Germinal center (tissue), 1 donor: Measurements from ENCODE around the gene BCL11B.
"Not testable (repeated sequence)": the region's sequence is repeated elsewhere in the genome, so short reads cannot be mapped to it uniquely, and the experiment has no call there.

Experiments used
- DNase-seq: peaks from one replicate; pipeline ENCODE4 v3.0.0; 2012; ENCODE audit warnings: mixed read lengths, low spot score

Gene BCL11B

DNA sequence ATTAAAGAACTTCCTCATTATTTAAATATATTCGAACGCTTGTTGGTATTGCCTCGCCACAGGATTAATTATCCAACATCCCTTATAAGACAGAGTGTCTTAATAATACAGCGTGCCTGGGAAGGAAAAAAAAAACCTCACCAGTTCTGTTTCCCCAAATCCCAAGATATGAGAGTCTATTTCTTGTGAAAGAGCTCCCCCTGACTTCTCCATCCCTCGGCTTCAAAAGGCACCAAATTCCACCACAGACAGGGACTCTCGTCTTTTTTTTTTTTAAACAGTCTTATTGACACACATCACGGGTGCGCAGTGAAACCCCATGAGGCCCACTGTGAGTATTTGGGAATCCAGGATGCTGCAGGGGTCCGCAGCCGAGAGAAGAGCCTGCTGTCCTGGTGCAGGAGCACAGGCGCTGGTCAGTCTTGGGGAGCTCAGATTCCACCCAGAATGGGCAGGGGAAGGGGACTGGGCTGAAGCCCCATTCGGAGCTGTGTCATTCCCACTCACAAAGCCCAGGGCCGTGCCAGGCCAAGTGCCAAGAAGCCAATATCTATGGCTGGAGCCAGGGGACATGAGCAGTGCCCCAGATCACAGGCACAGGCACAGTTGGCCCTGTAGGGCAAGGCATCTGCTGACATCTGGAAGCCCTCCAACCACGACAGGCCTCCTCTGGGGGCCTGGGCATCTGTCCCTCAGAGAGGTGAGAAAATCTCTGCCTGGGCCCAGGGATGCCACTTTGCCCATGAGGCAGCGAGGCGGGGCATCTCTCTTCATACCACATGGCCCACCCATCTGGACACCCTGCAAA is 71.9 kb downstream of the BCL11B start:
- DNase-seq: no peak

DNA sequence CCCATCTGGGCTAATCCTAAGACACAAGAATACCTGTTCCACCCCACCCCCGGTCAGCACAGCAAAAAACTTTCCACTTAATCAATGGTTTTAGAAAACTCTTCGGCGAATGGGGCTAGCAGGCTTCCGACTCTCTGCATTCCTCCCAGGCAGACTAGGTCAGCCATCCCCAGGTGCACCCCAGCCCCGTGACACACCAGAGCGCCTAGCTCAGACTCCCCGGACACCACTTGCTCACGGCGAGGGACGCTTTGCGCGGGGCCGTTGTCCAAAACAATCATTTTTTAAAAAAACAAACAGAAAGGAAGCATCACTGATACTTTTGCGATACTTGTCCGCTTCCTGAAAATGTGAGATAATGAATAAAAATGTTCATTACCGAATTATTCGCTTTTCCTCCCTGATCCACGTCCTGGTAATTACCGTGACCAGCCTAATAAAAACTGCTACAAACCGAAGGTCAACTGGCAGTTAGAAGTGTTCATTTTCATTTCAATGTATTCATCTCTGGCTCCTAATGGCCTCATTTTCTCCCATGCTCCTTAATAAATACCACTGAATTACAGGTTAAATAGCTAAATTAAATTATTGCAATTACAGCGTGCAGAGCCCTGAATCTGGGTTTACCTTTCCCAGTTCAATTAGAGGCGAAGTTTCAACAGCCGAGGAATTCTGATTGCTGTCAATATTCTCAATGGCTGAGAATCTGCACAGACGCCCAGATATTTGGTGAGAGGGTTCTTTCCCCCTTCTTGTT is 73.1 kb downstream of the BCL11B start:
- DNase-seq: no peak

DNA sequence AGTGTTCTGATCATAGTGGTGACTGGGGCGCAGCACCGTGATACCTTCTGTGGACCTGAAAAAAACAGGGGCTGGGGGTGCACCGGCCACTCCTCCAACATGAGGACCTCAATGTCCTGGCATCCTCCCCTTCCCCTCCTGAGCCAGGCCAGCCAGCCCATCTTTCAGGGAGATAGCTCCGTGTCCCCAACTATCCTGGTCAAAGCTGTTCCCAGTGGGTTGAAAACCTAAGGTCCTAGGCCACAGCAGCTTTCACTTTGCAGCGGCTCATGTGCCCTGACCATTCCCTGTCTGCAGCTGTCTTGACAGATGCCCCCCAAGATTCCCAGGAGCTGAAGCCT is 75.7 kb downstream of the BCL11B start:
- no peak for DNase-seq

DNA sequence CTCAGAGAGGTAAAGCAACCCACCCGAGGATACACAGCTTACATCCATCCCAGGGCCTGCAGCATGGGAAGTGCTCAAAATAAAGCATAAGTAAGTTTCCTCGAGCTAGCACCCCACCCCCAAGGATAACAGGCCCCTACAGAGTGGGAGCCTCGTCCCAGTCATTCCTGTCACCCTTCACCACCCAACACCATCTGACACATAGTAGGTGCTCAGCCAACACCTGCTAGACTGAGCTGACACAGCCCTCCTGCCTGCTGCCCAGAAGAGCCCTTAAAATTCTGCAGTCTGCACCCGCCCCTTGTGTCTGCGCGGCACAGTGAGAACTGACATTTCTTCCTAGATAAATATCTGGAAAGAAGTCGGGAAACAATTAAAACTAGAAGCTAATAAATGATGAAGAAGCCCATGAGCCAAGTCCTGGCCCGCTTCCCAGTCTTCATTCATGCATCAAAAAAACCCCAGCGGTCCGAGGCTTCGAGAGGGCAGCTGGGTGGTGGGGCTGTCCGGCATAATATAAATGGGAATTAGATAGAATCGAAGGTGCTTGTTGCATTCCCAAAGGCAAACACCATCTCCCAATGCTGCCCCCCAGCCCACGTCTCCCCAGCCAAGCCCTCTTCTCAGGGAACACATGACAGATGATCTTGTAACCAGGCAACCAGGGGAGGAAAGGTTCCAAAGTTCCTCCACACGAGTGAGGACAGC is 76.2 kb downstream of the BCL11B start:
- DNase-seq: no peak

DNA sequence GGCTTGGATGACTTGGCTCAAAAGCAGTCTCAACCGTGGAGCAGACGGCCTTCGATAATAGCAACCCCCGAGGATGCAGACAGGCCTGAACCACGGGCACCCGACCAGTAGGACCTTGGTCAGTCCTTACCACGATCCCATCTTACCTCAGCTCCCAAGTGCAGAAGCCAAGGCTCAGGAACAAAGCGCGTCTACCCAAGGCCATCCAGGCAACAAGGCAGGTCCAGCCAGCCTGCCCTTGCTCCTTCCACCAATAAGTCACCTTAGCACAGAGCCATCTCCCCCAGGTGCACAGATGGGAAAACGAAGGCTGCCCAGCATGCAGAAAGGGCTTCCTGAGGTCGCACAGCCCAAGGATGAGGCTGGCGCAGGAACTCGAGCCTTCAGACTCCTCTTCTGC is 77.3 kb downstream of the BCL11B start:
- DNase-seq: no peak

DNA sequence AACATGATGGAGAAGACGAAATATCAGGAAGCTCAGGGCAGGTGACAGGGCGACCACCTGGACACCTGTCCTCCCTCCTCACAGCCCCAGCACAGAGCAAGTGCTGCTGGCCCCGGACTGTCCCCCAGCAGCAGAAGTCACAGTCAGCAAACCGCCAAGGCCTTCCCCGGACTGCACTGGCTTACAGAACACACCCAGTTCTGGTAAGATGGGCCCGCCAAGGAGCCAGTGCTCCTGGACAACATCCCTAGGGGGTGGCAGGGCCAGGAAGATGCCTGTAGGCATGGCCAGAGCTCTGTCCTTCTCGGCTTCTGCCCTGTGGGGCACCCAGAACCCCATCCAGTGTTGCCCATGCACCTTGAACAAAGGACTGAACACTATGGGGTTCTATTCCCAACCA is 77.9 kb downstream of the BCL11B start:
- DNase-seq: no peak

DNA sequence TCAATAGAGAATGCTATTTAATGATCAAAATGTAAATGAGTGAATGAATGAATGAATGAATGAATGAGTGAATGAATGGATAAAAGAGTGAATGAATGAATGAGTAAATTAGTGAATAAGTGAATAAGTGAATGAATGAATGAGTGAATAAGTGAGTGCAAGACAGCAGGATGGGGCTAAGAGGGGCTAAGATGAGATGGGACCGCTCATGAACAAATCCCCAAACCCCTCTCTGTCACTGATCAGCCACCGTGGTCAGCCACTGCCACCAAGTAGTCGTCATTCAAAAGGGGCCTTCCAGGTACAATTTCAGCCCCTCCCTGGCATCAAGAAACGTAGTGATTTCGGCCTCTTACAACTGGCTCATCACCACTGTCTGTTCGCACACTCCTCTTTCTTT is 79.2 kb downstream of the BCL11B start:
- no peak for DNase-seq

DNA sequence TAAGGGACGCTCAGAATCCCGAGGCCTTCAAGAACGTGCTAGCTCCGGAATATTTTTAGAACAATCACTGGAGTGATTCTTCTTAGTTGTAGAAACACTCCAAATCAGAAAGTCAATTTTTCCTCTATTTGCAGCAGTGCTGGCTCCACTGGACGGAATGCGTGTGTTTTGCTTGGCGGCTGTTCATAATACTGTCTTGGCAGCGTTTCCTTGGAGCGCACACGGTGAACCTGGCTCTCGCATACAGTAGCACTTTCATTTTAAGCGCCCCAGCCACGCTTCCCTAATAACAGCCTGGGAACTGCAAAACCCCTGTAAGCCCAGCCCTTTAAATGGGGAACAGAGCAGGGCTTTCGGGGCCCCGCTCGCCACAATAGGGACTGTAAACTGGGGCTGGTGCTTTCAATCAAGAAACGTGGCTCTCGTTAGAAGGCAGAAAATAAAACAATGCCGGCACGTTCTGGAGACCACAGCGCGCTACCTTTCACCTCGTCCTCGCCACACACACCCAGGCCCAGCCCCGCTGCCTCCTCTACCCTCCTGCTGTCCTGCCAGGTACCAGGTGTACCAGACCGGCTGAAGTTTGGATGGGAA is 79.9 kb downstream of the BCL11B start:
- DNase-seq: no peak

DNA sequence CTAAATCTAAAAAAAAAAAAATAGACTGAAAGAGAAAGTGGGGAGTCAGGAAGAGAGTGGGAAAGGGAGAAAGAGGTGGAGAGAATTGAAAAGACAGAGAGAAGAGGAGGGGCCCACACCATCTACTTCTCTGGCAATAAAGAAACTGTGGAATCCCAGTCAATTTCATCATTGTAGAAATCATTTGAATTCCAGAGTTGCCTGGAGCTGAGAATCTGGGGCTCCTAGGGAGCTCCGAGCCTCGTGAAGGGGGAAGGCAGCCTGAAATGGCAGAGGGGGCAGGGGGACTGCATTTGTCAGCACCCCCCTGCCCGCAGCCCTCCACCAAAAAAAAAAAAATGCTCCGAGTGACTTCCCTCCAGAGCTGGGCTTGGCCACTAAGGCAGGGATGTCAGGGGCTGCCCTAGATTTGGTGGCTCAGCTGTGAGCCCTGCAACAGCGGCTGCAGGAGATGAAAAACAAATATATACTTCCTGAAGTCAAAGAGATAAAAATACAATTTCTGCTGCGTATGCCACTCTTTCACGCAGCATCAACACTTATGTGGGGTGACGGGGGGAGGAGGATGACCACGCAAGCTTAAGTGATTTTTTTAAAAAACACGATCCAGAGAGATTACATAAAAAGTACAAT is 80.5 kb downstream of the BCL11B start:
- no peak for DNase-seq

DNA sequence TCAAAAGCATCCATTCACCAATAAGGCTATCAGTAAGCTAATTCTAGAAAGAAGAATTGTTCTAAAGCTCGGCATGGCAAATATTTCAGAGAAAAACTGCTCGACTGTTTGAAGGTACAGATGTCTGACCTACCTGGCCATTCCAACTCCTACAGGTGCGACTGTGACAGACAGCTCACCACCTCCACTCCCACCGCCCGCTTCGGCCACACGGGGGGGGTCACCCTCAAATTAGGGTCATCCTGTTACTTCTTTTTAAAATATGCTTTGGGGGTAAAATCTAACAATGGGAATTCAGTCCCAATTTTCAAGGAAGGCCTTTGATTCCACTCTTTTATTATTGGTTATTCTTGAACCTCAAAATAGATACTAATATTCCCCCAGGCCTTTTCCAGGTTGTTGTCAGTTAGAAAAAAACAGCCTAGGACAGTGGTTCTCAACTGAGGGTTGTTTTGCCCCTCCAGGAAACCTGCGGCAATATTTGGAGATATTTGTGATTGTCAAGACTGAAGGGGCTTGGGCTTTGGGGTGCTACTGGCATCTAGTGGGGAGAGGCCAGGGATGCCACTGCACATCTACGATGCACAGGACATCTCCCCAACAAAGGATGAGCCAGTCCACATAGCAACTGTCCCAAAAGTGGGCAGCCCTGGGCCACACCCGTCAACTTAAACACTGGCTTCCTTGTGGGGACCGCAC is 81.2 kb downstream of the BCL11B start:
- DNase-seq: no peak

DNA sequence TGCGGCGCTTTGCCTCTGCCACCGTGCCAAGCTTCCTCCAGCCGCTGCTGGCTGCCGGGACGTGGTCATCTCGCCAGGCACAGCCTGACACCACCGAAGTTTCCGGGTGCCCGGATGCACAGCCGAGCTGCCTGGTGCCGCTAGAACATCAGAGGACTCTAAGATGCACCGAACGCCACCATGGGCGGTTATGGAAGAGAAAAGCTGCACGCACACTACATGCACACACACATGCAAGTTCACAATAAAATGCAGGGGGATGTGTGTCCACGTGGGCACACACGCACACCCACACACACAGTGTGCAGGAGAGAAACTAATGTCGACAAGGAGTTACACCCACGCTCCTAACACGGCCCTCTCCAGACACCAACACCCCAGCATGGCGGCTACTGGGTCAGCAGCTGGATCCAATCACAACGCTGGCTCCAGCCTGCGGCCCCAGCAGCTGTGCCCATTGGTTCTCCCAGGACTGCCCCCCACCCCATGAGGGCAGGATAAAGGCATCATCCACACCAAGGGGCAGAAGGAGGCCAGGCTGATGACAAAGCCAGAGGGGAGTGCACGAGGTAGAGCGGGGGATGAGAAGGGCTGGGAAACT is 82.7 kb downstream of the BCL11B start:
- no peak for DNase-seq

DNA sequence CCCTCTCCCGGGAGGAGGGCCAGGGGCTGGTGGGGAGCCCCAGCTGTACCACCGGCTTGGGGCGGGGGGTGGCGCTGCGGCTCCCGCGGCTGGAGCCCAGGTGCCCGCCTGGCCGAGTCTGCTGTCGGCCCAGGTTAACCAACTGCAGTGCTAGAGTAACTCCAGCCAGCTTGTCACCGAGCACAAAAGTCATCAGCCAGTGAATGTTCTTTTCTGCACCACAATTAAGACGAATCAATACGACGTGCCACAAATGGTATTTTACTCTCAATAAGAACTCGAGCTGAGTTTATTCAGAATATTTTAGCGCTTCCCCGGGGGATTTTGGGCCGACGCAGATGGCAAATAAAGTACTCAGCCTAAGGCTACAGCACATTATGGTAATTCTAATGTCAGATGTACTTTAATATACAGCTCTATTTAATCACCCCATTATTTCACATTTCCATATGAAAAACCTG is 83.2 kb downstream of the BCL11B start:
- DNase-seq: no peak

DNA sequence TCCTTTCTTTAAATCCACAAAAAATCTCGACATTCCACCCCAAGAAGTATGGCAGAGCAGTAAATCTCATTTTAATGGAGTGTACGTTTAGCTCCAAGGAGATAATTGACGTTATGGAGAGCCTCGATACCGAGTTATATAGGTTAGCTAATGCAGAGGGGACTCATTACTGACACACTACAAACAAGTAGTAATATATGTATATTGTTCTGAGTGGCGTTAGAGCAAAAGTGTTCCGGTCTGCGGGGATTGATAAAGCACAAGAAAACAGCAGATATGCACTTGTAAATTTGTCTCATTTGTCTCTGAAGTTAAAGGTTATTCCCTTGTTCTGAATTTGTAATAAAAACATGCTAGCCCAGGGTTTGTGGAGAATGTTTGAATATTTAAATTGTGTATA is 84.1 kb downstream of the BCL11B start:
- no peak for DNase-seq

DNA sequence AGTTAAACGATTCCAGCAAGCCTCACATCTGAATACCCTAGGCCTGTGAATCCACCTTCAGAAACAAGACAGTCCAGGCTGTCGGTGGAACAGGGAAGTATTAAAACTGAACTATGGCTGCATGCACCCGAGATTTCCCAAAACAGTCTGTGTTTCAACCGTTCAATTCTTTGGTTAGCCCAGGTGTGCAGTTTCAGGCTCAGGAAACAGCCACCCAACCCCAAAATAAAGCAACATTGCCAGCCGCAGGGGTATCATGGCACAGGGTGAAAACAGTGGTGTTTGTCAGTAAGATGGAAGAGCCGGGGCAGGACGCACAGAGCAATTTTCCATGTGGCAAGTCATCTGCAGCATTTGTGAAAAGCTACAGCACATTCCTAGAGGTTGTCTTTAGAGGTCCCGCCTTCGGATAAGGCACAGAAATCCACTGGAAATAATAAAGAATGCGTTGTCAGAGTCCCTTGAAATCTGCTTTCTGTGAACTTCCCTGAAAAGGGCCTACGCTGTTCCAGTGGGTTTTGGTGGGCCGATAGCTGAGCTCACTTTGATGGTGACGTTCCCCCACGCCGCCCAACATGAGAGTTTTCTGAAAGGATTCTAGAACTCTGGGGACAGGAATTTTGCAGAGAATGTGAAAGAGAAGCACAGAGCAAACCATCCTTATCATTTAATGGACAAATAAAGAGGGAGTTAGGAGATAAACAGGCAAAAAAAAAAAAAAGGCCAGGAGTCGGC is 84.9 kb downstream of the BCL11B start:
- DNase-seq: no peak

DNA sequence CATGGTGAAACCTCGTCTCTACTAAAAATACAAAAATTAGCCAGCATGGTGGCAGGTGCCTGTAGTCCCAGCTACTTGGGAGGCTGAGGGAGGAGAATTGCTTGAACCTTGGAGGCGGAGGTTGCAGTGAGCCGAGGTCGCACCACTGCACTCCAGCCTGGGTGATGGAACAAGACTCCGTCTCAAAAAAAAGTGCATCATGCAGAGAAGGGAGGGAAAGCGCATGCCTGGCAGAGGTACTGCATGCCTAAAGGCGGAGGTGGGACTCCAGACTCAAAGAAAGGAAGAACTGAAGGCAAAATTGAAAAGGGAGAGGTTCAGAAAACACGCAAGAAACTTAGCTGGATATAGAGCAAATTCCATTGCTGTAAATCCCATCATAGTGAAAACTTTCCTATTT is 85.7 kb downstream of the BCL11B start:
- not testable (repeated sequence) for DNase-seq

DNA sequence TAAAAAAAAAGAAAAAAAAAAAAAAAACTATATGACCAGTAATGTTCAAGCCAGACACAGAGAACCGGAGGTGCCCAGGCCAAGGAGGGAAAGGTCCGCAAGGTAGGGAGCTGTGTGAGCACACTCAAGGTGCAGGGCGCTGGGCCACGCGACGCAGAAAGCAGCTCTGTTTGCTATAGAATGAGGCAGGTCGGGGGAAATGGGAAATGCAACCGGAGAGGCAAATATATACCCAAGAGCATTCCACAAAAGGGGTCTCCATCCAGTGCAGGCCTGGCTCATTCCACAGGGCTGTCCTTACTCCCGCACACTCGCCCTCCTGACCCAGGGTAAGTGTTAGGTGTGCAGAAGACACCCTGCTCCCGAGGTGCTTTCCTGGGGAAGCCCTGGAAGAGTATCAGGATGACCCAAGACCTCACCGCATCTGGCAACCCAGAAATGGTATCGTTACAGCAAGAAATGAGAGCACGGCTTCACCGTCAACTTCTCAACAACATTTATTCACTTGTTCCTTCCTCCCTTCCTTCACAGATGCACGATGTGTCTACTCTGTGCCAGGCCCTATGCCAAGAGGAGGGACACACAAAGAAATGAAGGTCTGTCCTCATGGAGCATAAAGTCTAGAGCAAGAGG is 86.4 kb downstream of the BCL11B start:
- DNase-seq: no peak

DNA sequence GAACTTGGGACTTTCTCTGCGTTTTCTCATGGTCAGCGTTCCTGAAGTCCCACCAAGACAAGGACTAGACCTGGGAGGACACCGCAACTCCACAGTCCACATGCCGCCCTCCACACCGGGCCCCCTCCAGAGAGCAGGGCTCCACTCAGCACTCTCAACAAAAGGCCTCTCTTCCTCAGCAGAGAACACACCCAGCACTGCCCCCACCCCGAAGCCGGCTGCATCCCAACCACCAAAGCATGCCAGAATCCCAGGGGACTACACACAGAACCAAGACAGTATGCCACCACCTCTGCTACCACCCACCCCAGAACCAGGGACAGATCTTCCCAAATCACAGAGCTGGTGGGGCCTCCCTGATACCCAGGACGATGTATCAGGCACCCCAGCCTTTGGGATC is 88.3 kb downstream of the BCL11B start:
- DNase-seq: no peak

DNA sequence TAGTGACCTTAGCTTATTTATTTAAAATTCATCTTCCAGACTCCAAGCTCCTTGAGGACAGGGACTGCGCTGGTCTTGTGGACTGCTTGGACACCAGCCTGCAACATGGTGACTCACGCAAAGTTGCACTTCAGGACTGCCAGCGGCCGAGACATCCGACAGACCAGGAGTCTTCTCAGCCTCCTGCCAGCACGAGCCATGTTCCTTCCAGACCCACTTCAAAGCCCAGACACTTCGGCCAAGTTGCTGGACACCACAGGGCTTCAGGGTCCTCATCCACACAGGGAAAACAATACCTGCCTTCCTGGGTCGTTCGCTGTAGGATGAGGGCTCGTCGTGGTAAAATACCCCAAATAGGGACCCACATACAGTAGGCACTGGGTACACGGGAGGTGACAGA is 88.7 kb downstream of the BCL11B start:
- DNase-seq: no peak

DNA sequence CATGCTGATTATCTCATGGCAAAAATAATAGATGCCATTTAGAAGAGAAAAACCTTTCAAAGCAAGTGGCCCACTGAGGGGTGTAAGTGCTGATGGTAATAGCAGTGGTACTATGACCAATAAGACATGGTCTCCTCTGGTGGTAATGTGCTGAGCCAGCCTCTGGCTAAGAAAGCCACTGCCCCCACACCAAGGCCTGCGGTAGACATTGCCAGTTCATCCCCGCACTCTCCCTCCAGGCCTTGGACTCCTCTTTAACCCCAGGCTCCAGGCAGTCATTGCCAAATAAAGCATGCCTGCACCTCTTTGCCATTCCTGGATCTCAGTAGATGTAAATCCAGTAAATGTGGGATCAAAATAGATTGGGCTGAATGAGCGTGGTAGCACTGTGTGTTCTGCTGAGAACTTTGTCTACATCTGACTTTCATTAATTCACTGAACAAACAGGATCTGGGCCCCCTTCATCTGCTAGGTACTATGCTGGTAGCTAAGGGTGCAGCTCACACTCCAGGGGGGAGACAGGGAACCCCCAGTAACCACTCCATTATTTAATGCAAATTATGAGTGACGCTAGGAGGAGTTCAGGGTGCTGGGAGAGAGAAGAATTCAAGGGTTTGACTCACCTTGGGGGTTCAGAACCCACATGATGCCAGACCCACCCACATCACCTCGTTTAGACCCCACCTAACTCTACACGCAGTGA is 89.3 kb downstream of the BCL11B start:
- DNase-seq: no peak
